ENCODE results near the gene PCP2.

GRCh38 chr19:7652061-7652641 lies 18.6 kb upstream of the PCP2 start:
- no peak for TF ChIP-seq RFX5 (IDR thresholded peaks at IDR 0.05)
- peak; percentile 88 for TF ChIP-seq CTCF (IDR thresholded peaks at IDR 0.05)
- no peak for TF ChIP-seq ZNF302 (CRISPR knock-in tag; IDR thresholded peaks at IDR 0.05)
- TF ChIP-seq RAD21 (conservative IDR thresholded peaks at IDR 0.05 in 1 of 2, IDR thresholded peaks at IDR 0.05 in 1 of 2) = peak; percentile 44 to 59; a peak in 4 of 5 replicates
- TF ChIP-seq CEBPB (IDR thresholded peaks at IDR 0.05) = peak; percentile 50 to 64; a peak in 3 of 4 replicates
- TF ChIP-seq POLR2A (IDR thresholded peaks at IDR 0.05; ENCODE audit: low read length) = no peak
- TF ChIP-seq EHMT2 (IDR thresholded peaks at IDR 0.05; ENCODE audit: low read depth) = no peak
- TF ChIP-seq REST (IDR thresholded peaks at IDR 0.05) = no peak
- TF ChIP-seq MAFK (IDR thresholded peaks at IDR 0.05; ENCODE audit: partially characterized antibody) = no peak
- TF ChIP-seq KDM5A (IDR thresholded peaks at IDR 0.05) = no peak
- TF ChIP-seq CHD2 (IDR thresholded peaks at IDR 0.05; ENCODE audit: low read length, partially characterized antibody) = no peak
- TF ChIP-seq E2F6 (IDR thresholded peaks at IDR 0.05; ENCODE audit: borderline replicate concordance, low read depth) = no peak; the same call in 1 of the 2 replicates
- no peak for TF ChIP-seq ELK1 (IDR thresholded peaks at IDR 0.05; ENCODE audit: low read depth, low read length)
- TF ChIP-seq ZSCAN20 (CRISPR knock-in tag; IDR thresholded peaks at IDR 0.05) = no peak

All from A549 (cell line).